Measurements from ENCODE around the gene ZMYM5. TPM values are rescaled to one million over a fixed set of nuclear protein-coding genes. Genes with fewer than 3 reads are reported as not detected.
"Not testable (repeated sequence)": the region's sequence is repeated elsewhere in the genome, so short reads cannot be mapped to it uniquely, and the experiment has no call there.

ZMYM5 gene
- total RNA-seq, 1 experiment from 2014 or later, result 12.6 TPM

DNA sequence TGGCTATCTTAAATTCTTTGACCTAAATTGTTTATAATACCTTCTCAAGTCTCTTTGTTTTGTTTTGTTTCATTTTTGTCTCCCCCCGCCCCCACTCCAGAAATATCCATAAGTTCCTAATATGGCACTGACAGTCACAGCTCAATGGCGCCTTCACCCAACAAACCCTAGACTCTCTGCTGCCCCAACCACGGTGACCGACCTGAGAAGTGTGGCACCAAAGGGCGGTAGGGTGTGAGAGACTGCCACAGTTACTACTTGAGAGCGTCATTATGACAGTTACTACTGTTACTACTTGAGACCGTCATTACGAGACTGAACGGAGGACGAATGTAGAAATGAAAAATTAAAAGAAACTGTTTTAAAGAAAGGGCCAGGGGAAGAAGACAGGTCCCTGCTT is 46.3 kb downstream of the ZMYM5 start:
- H2AK5ac ChIP-seq (ENCODE audit: insufficient read length, low read length), result no peak overlapping the region
- H3K27ac ChIP-seq (ENCODE audit: insufficient read length, low read depth, low read length), result no peak overlapping the region
- H3K4me3 Mint-ChIP-seq, result no peak overlapping the region
- H3K4me1 ChIP-seq (ENCODE audit: insufficient read depth, low read length), result 0 out of 2 replicates have a peak, but pooled peaks cover 4% of the 10 kb centered on the region
- no peak overlapping the region for H3K56ac ChIP-seq (ENCODE audit: insufficient read length, low read depth, low read length)
- H3K14ac ChIP-seq (ENCODE audit: insufficient read depth, low read length), result no peak overlapping the region
- H3K4ac ChIP-seq (ENCODE audit: low read depth, low read length), result no peak overlapping the region
- peaks cover 4 to 7% of the 10 kb centered on the region in 2 experiments for H3K4me1 Mint-ChIP-seq
- peaks cover 3 to 4% of the 10 kb centered on the region in 2 experiments; a peak in 4 of 5 replicates for H3K9me3 Mint-ChIP-seq
- WGBS (ENCODE audit: extremely low coverage, insufficient read length, low lambda C conversion rate), result no CpG with 5 or more reads among the region's 10 CpGs
- H3K79me1 ChIP-seq (ENCODE audit: insufficient read depth, low read depth, low read length, poor library complexity, severe bottlenecking), result no peaks in the 10 kb centered on the region
- TF ChIP-seq, protein P1, sequence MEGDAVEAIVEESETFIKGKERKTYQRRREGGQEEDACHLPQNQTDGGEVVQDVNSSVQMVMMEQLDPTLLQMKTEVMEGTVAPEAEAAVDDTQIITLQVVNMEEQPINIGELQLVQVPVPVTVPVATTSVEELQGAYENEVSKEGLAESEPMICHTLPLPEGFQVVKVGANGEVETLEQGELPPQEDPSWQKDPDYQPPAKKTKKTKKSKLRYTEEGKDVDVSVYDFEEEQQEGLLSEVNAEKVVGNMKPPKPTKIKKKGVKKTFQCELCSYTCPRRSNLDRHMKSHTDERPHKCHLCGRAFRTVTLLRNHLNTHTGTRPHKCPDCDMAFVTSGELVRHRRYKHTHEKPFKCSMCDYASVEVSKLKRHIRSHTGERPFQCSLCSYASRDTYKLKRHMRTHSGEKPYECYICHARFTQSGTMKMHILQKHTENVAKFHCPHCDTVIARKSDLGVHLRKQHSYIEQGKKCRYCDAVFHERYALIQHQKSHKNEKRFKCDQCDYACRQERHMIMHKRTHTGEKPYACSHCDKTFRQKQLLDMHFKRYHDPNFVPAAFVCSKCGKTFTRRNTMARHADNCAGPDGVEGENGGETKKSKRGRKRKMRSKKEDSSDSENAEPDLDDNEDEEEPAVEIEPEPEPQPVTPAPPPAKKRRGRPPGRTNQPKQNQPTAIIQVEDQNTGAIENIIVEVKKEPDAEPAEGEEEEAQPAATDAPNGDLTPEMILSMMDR (conservative IDR thresholded peaks at IDR 0.05), result no peak
- H3K27me3 ChIP-seq (ENCODE audit: insufficient read depth, low read length), result no peaks in the 10 kb centered on the region
- no peak overlapping the region for H4K91ac ChIP-seq (ENCODE audit: insufficient read length, low read depth, low read length)
- H4K5ac ChIP-seq (ENCODE audit: insufficient read length, low read depth, low read length), result no peak overlapping the region
- H3K9ac ChIP-seq (ENCODE audit: extremely low read depth, insufficient read length, low read length), result no peak overlapping the region
- no peaks in the 10 kb centered on the region for H3K23me2 ChIP-seq (ENCODE audit: insufficient read length, low read depth, low read length, poor library complexity, severe bottlenecking)
- no peak overlapping the region for H3K18ac ChIP-seq (ENCODE audit: insufficient read length, low read depth, low read length)
- H4K8ac ChIP-seq (replicated peaks; ENCODE audit: insufficient read length, low read depth, low read length), result no peak overlapping the region
- no peaks in the 10 kb centered on the region for H4K20me1 ChIP-seq (ENCODE audit: control insufficient read depth, insufficient read depth, insufficient read length)
- H3K23ac ChIP-seq (ENCODE audit: insufficient read length, low read depth, low read length), result no peak overlapping the region
- H2BK15ac ChIP-seq (ENCODE audit: low read depth, low read length), result no peak overlapping the region
- peaks cover 16 to 29% (median 28%) of the 10 kb centered on the region in 3 experiments for H3K36me3 Mint-ChIP-seq (ENCODE audit: insufficient read depth in 1 of 3, low read depth in 3 of 3)
- H2BK5ac ChIP-seq (ENCODE audit: insufficient read length, low read length), result no peak overlapping the region
- no peak overlapping the region for H2AFZ ChIP-seq (ENCODE audit: low read length)
- H2BK120ac ChIP-seq (ENCODE audit: low read depth, low read length, poor library complexity, severe bottlenecking), result no peak overlapping the region
- no peak for DNase-seq
- no peaks in the 10 kb centered on the region for H3K9me3 ChIP-seq (ENCODE audit: control insufficient read depth, low read depth, low read length)
- H3T11ph ChIP-seq (ENCODE audit: low read length), result no peak overlapping the region
- no peak overlapping the region for H2BK20ac ChIP-seq (ENCODE audit: low read depth, low read length, poor library complexity, severe bottlenecking)
- no peak overlapping the region for H3K4me2 ChIP-seq (ENCODE audit: insufficient read depth, insufficient read length, low read length)
- no peak overlapping the region for H2BK12ac ChIP-seq (ENCODE audit: insufficient read length, low read depth, low read length)
- H3K27me3 Mint-ChIP-seq (ENCODE audit: low read depth), result no peaks in the 10 kb centered on the region
- H3K27ac Mint-ChIP-seq, result no peak overlapping the region
- H3K79me2 ChIP-seq (ENCODE audit: insufficient read depth, low read length), result no peaks in the 10 kb centered on the region

- H3K23ac ChIP-seq (ENCODE audit: insufficient read length, low read depth, low read length); H3K27ac Mint-ChIP-seq; H3K27me3 ChIP-seq (ENCODE audit: insufficient read depth, low read length): not testable (repeated sequence)
These were observed 47.6 kb downstream of the ZMYM5 start for GRCh38 chr13:19815842-19816241.

More at GRCh38 chr13:19815842-19816241, 47.6 kb downstream of the ZMYM5 start:
- not testable (repeated sequence) for H3K56ac ChIP-seq (ENCODE audit: insufficient read length, low read depth, low read length); H2AFZ ChIP-seq (ENCODE audit: low read length); H3K23me2 ChIP-seq (ENCODE audit: insufficient read length, low read depth, low read length, poor library complexity, severe bottlenecking); H2AK5ac ChIP-seq (ENCODE audit: insufficient read length, low read length); H3K9me3 ChIP-seq (ENCODE audit: control insufficient read depth, low read depth, low read length); H3K4me1 Mint-ChIP-seq; H3K9ac ChIP-seq (ENCODE audit: extremely low read depth, insufficient read length, low read length); H3K4ac ChIP-seq (ENCODE audit: low read depth, low read length); DNase-seq; H3K14ac ChIP-seq (ENCODE audit: insufficient read depth, low read length); H3T11ph ChIP-seq (ENCODE audit: low read length); H3K79me1 ChIP-seq (ENCODE audit: insufficient read depth, low read depth, low read length, poor library complexity, severe bottlenecking); H2BK15ac ChIP-seq (ENCODE audit: low read depth, low read length); H3K27ac ChIP-seq (ENCODE audit: insufficient read length, low read depth, low read length); H3K4me1 ChIP-seq (ENCODE audit: insufficient read depth, low read length); H4K91ac ChIP-seq (ENCODE audit: insufficient read length, low read depth, low read length); H2BK12ac ChIP-seq (ENCODE audit: insufficient read length, low read depth, low read length); H2BK5ac ChIP-seq (ENCODE audit: insufficient read length, low read length); H4K8ac ChIP-seq (replicated peaks; ENCODE audit: insufficient read length, low read depth, low read length); H3K27me3 Mint-ChIP-seq (ENCODE audit: low read depth); H3K4me2 ChIP-seq (ENCODE audit: insufficient read depth, insufficient read length, low read length); H3K79me2 ChIP-seq (ENCODE audit: insufficient read depth, low read length); H2BK120ac ChIP-seq (ENCODE audit: low read depth, low read length, poor library complexity, severe bottlenecking); H3K18ac ChIP-seq (ENCODE audit: insufficient read length, low read depth, low read length); H2BK20ac ChIP-seq (ENCODE audit: low read depth, low read length, poor library complexity, severe bottlenecking); H4K20me1 ChIP-seq (ENCODE audit: control insufficient read depth, insufficient read depth, insufficient read length); H3K4me3 Mint-ChIP-seq; H3K9me3 Mint-ChIP-seq; H4K5ac ChIP-seq (ENCODE audit: insufficient read length, low read depth, low read length)
- H3K36me3 Mint-ChIP-seq (ENCODE audit: insufficient read depth in 1 of 3, low read depth in 3 of 3), result peaks cover 13 to 26% (median 22%) of the 10 kb centered on the region in 3 experiments
- no CpG with 5 or more reads among the region's 2 CpGs for WGBS (ENCODE audit: extremely low coverage, insufficient read length, low lambda C conversion rate)

Data from H9 (cell line).